ENCODE data around the gene NACC1. TPM values are rescaled to one million over a fixed set of nuclear protein-coding genes. Genes with fewer than 3 reads are reported as not detected.
"Not testable (repeated sequence)": the region's sequence is repeated elsewhere in the genome, so short reads cannot be mapped to it uniquely, and the experiment has no call there.

The NACC1 gene
- total and polyA plus RNA-seq, 9 donors: 3.2 to 31.4 (median 17.5) TPM

- intact Hi-C loops (cut with DNase I): no loop called here
- 83 to 91% (median 91%) methylated on average over 12 of the region's 12 CpGs for WGBS, 3 donors
- H3K27me3 ChIP-seq: no peaks in the 10 kb centered on the region
- no peak for DNase-seq
- TF ChIP-seq EP300 (IDR thresholded peaks at IDR 0.05) (no peak), POLR2A (IDR thresholded peaks at IDR 0.05) (no peak)
- TF ChIP-seq, protein P1, sequence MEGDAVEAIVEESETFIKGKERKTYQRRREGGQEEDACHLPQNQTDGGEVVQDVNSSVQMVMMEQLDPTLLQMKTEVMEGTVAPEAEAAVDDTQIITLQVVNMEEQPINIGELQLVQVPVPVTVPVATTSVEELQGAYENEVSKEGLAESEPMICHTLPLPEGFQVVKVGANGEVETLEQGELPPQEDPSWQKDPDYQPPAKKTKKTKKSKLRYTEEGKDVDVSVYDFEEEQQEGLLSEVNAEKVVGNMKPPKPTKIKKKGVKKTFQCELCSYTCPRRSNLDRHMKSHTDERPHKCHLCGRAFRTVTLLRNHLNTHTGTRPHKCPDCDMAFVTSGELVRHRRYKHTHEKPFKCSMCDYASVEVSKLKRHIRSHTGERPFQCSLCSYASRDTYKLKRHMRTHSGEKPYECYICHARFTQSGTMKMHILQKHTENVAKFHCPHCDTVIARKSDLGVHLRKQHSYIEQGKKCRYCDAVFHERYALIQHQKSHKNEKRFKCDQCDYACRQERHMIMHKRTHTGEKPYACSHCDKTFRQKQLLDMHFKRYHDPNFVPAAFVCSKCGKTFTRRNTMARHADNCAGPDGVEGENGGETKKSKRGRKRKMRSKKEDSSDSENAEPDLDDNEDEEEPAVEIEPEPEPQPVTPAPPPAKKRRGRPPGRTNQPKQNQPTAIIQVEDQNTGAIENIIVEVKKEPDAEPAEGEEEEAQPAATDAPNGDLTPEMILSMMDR (IDR thresholded peaks at IDR 0.05): no peak
- no peaks in the 10 kb centered on the region for H3K4me1 ChIP-seq (ENCODE audit: insufficient read depth)
- H3K9me3 ChIP-seq: no peaks in the 10 kb centered on the region
- H3K27ac ChIP-seq: no peak overlapping the region
- no peak overlapping the region for H3K4me3 ChIP-seq
- H3K36me3 ChIP-seq: no peaks in the 10 kb centered on the region
Measured at GRCh38 chr19:13173139-13173737, 55.2 kb downstream of the NACC1 start.

GRCh38 chr19:13176345-13176744, 58.3 kb downstream of the NACC1 start:
- H3K9me3 ChIP-seq: no peaks in the 10 kb centered on the region
- no peaks in the 10 kb centered on the region for H3K27me3 ChIP-seq
- H3K4me3 ChIP-seq: no peak overlapping the region
- intact Hi-C loops (cut with DNase I): no loop called here
- no peak for DNase-seq
- TF ChIP-seq EP300 (IDR thresholded peaks at IDR 0.05) (no peak), POLR2A (IDR thresholded peaks at IDR 0.05) (no peak)
- TF ChIP-seq, protein P1 (IDR thresholded peaks at IDR 0.05): no peak
- 80 to 85% (median 82%) methylated on average over 8 of the region's 8 CpGs for WGBS, 3 donors
- no peak overlapping the region for H3K27ac ChIP-seq
- no peaks in the 10 kb centered on the region for H3K36me3 ChIP-seq
- H3K4me1 ChIP-seq (ENCODE audit: insufficient read depth): no peaks in the 10 kb centered on the region

- H3K27me3 ChIP-seq; DNase-seq; H3K27ac ChIP-seq; H3K9me3 ChIP-seq; H3K4me1 ChIP-seq (ENCODE audit: insufficient read depth); H3K4me3 ChIP-seq; intact Hi-C loops (cut with DNase I); H3K36me3 ChIP-seq: not testable (repeated sequence)
- WGBS, 3 donors: 92 to 95% (median 95%) methylated on average over 5 of the region's 5 CpGs
Measured at GRCh38 chr19:13177584-13177983, 59.5 kb downstream of the NACC1 start.

DNA sequence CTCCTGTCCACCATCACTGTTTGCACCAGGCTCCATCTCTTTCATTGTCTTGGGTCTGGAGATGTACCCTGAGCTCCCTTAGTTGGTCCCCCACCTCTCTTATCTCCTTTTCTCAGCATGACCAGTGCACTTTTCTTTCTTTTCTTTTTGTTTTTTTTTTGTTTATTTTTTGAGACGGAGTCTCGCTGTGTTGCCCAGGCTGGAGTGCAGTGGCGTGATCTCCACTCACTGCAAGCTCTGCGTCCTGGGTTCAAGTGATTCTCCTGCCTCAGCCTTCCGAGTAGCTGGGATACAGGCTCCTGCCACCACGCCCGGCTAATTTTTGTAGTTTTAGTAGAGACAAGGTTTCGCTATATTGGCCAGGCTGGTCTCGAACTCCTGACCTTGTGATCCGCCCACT, 60.2 kb downstream of the NACC1 start:
- H3K4me1 ChIP-seq (ENCODE audit: insufficient read depth); H3K9me3 ChIP-seq; H3K4me3 ChIP-seq; H3K27ac ChIP-seq; H3K27me3 ChIP-seq; H3K36me3 ChIP-seq; intact Hi-C loops (cut with DNase I); DNase-seq: not testable (repeated sequence)
- 84 to 92% (median 87%) methylated on average over 10 of the region's 10 CpGs for WGBS, 3 donors

GRCh38 chr19:13181747-13182388, 63.8 kb downstream of the NACC1 start:
- H3K9me3 ChIP-seq: no peaks in the 10 kb centered on the region
- H3K36me3 ChIP-seq: no peaks in the 10 kb centered on the region
- WGBS, 3 donors: 26 to 27% (median 26%) methylated on average over 16 of the region's 16 CpGs

DNA sequence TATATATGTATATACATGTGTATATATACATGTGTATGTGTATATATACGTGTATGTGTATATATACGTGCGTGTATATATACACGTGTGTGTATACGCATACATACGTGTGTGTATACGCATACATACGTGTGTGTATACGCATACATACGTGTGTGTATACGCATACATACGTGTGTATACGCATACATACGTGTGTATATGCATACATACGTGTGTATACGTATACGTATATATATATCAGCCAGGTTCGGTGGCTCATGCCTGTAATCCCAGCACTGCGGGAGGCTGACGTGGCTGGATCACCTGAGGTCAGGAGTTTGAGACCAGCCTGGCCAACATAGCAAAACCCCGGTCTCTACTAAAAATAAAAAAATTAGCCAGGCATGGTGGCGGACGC, 66.9 kb downstream of the NACC1 start:
- not testable (repeated sequence) for H3K4me1 ChIP-seq (ENCODE audit: insufficient read depth); H3K36me3 ChIP-seq; DNase-seq; H3K27me3 ChIP-seq; H3K27ac ChIP-seq; H3K9me3 ChIP-seq; H3K4me3 ChIP-seq
- WGBS, 3 donors: 56 to 92% (median 88%) methylated on average over 21 to 23 of the region's 23 CpGs
- intact Hi-C loops (cut with DNase I): loop anchor here in 1 of 4 donors (10.0 kb wide), 1 partner anchor 50 kb away; no protein-coding TSS in a partner anchor

More at GRCh38 chr19:13181747-13182388, 63.8 kb downstream of the NACC1 start:
- Histone ChIP-seq H3K27me3 (no peaks in the 10 kb centered on the region), H3K4me3 (no peak overlapping the region), H3K4me1 (ENCODE audit: insufficient read depth) (peaks cover 3% of the 10 kb centered on the region), H3K27ac (no peak overlapping the region)
- TF ChIP-seq POLR2A (IDR thresholded peaks at IDR 0.05) (no peak), EP300 (IDR thresholded peaks at IDR 0.05) (no peak)
- TF ChIP-seq, protein P1 (IDR thresholded peaks at IDR 0.05): no peak
- peak; percentile 39 to 73 (median 48) for DNase-seq
- intact Hi-C loops (cut with DNase I): loop anchor here in 1 of 4 donors (10.0 kb wide), 1 partner anchor 53 kb away; no protein-coding TSS in a partner anchor

DNA sequence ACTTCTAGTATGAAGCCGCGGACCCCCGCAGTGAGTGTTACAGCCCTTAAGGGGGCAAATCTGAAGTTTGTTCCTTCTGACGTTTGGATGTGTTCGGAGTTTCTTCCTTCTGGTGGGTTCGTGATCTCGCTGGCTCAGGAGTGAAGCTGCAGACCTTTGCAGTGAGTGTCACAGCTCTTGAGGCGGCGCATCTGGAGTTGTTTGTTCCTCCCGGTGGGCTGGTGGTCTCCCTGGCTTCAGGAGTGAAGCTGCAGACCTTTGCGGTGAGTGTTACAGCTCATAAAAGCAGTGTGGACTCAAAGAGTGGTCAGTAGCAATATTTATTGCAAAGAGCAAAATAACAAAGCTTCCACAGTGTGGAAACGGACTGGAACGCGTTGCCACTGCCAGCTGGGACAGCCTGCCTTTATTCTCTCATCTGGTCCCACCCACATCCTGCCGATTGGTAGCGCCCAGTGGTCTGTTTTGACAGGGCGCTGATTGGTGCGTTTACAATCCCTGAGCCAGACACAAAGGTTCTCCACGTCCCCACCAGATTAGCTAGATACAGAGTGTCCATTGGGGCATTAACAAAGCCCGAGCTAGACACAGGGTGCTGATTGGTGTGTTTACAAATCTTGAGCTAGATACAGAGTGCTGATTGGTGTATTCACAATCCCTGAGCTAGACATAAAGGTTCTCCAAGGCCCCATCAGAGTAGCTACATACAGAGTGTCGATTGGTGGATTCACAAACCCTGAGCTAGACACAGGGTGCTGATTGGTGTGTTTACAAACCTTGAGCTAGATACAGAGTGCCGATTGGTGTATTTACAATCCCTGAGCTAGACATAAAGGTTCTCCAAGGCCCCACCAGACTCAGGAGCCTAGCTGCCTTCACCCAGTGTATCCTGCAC, 67.9 kb downstream of the NACC1 start:
- not testable (repeated sequence) for H3K36me3 ChIP-seq; H3K4me1 ChIP-seq (ENCODE audit: insufficient read depth); H3K4me3 ChIP-seq; H3K27ac ChIP-seq; H3K9me3 ChIP-seq; DNase-seq; H3K27me3 ChIP-seq
- intact Hi-C loops (cut with DNase I): loop anchor here in 1 of 4 donors (10.0 kb wide), 1 partner anchor 49 kb away; no protein-coding TSS in a partner anchor
- 67 to 77% (median 71%) methylated on average over 22 of the region's 22 CpGs for WGBS, 3 donors

DNA sequence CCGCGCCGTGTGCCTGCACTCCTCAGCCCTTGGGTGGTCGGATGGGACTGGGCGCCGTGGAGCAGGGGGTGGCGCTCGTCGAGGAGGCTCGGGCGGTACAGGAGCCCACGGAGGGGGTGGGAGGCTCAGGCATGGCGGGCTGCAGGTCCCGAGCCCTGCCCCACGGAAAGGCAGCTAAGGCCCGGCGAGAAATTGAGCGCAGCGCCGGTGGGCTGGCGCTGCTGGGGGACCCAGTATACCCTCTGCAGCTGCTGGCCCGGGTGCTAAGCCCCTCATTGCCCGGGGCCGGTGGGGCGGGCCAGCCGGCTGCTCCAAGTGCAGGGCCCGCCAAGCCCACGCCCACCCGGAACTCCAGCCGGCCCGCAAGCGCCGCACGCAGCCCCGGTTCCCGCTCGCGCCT, 68.6 kb downstream of the NACC1 start:
- H3K27me3 ChIP-seq; H3K9me3 ChIP-seq; H3K4me1 ChIP-seq (ENCODE audit: insufficient read depth); H3K36me3 ChIP-seq; H3K4me3 ChIP-seq; H3K27ac ChIP-seq; DNase-seq: not testable (repeated sequence)
- intact Hi-C loops (cut with DNase I): loop anchor here in 1 of 4 donors (10.0 kb wide), 1 partner anchor 48 kb away; no protein-coding TSS in a partner anchor
- WGBS, 3 donors: 90 to 91% (median 90%) methylated on average over 34 to 38 of the region's 38 CpGs

Measured in ovary (tissue), 9 donors.